Measurements from ENCODE around the gene HOGA1.
"Not testable (repeated sequence)": the region's sequence is repeated elsewhere in the genome, so short reads cannot be mapped to it uniquely, and the experiment has no call there.

The HOGA1 gene

DNA sequence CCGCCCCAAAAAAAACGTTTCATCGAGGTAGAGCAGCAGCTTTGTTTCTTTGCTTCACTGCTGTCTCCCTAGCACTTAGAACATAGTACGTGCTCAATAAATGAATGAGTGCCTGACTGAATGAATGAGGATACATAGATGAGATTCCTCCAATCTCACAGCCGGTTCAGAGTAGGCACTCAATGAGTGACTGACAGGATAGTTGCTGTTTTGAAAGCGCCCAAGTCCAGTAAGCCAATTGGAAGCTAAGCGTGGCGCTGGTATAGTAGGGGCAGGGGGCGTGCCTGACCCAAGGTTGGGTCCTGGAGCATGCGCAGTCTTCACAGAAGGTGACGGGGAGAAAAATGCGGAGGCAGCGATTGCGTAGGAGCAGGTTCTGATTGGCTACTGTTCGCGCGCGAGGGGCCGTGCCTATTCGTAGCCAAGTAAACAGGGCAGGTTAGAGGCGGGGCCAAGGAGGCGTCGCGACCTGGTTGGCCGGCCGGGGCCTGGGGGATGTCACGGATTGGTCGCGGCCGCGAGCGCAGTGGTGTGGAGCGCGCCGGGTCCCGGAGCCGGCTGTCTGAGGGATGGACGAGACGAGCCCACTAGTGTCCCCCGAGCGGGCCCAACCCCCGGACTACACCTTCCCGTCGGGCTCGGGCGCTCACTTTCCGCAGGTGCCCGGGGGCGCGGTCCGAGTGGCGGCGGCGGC lies 56.1 kb downstream of the HOGA1 start, which contains the start of gene PI4K2A:
TSS of gene PI4K2A (plus strand) at position 498 of the 694 bp plus-strand sequence. CDS start at position 570, 72 bp downstream.
- H3K36me3 ChIP-seq, result peaks cover 16% of the 10 kb centered on the region
- TF ChIP-seq, protein P1, sequence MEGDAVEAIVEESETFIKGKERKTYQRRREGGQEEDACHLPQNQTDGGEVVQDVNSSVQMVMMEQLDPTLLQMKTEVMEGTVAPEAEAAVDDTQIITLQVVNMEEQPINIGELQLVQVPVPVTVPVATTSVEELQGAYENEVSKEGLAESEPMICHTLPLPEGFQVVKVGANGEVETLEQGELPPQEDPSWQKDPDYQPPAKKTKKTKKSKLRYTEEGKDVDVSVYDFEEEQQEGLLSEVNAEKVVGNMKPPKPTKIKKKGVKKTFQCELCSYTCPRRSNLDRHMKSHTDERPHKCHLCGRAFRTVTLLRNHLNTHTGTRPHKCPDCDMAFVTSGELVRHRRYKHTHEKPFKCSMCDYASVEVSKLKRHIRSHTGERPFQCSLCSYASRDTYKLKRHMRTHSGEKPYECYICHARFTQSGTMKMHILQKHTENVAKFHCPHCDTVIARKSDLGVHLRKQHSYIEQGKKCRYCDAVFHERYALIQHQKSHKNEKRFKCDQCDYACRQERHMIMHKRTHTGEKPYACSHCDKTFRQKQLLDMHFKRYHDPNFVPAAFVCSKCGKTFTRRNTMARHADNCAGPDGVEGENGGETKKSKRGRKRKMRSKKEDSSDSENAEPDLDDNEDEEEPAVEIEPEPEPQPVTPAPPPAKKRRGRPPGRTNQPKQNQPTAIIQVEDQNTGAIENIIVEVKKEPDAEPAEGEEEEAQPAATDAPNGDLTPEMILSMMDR (IDR thresholded peaks at IDR 0.05; ENCODE audit: low read depth, low read length), result no peak
- no peaks in the 10 kb centered on the region for H3K27me3 ChIP-seq
- no peaks in the 10 kb centered on the region for H3K4me1 ChIP-seq
- peak within 1 kb of the TSS; percentile 88 for H3K4me3 ChIP-seq (ENCODE audit: low read depth, low read length)
- DNase-seq, result peak; percentile 99
- no peaks in the 10 kb centered on the region for H3K9me3 ChIP-seq

DNA sequence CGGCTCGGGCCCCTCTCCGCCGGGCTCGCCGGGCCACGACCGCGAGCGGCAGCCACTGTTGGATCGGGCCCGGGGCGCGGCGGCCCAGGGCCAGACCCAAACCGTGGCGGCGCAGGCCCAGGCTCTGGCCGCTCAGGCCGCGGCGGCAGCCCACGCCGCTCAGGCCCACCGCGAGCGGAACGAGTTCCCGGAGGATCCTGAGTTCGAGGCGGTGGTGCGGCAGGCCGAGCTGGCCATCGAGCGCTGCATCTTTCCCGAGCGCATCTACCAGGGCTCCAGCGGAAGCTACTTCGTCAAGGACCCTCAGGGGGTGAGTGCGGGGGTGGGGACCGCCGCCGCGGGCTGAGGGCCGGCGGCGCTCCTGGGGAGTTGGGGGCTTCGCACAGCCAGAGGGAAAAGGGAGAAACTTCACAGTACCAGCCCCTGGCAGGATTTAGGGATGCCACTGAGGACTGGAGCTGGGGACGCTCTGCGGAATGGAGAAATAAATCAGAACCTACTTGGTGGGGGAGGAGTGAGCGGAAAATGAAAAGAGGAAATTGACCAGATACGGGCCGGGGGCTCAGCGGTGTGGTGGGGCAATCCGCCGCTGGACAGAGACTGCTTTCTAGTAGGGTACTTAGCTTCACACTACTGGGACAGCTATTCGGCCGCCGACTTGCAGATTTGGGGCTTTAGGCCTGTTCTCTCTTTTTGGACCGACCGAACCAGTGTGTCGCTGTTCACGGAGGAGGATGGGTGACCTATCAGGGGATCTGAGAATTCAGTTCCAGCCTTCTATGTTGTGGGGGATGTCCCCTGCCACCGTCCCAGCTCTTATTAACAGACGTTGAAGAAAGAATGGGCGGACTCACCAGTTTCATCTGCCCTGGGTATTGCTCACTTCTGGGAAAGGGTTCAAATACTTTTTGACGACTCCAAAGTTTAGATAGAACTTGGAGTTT lies 57.0 kb downstream of the HOGA1 start:
- TF ChIP-seq, protein P1 (IDR thresholded peaks at IDR 0.05; ENCODE audit: low read depth, low read length), result no peak
- DNase-seq, result peak; percentile 50
- Histone ChIP-seq H3K4me3 (ENCODE audit: low read depth, low read length) (peak overlapping the region; percentile 88), H3K36me3 (peaks cover 16% of the 10 kb centered on the region), H3K4me1 (no peaks in the 10 kb centered on the region), H3K27me3 (no peaks in the 10 kb centered on the region), H3K9me3 (no peaks in the 10 kb centered on the region)

DNA sequence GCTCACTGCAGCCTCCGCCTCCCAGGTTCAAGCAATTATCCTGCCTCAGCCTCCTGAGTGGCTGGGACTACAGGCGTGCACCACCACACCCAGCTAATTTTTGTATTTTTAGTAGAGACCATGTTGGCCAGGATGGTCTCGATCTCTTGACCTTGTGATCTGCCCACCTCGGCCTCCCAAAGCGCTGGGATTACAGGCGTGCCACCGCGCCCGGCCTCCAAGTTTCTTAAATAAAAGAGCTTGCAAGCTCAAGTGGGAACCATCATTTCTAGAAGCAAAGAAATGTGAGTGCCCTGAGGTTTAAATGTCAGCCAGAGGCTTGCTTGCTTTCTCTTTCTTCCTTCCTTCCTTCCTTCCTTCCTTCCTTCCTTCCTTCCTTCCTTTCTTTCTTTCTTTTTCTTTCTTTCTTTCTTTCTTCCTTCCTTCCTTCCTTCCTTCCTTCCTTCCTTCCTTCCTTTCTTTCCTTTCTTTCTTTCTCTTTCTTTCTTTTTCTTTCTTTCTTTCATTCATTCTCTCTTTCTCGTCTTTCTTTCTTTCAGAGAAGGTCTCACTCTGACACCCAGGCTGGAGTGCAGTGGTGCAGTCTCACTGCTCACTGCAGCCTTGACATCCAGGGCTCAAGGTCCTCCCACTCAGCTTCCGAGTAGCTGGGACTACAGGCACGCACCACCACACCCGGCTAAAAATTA lies 58.4 kb downstream of the HOGA1 start:
- peaks cover 23% of the 10 kb centered on the region for H3K36me3 ChIP-seq
- not testable (repeated sequence) for H3K4me3 ChIP-seq (ENCODE audit: low read depth, low read length); H3K27me3 ChIP-seq; H3K4me1 ChIP-seq; DNase-seq; H3K9me3 ChIP-seq

DNA sequence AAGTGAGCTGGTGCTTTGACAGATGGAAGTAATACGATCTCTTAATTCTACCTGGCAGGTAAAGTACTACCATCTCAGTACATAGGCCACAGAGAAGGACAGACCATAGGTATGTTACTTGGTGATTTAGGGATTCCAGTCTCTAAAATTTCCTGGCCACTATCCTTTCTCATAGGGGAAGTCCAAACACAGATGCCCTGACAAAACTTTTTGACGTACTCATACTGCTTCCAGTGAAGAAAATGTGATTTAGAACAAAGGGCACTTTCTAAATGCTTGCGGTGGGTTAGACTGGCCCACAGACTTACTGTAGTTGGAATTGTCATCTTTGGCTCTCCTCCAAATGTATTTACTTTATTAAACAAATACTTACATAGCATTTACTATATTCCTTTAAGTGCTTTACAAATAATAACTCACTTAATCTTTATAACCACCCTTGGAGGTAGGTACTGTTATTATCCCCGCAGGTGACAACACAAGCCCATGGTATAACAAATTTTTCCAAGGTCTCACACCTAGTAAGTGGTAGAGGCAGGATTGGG lies 59.3 kb downstream of the HOGA1 start:
- no peaks in the 10 kb centered on the region for H3K9me3 ChIP-seq
- no peaks in the 10 kb centered on the region for H3K27me3 ChIP-seq
- peaks cover 23% of the 10 kb centered on the region for H3K36me3 ChIP-seq
- no peak overlapping the region for H3K4me3 ChIP-seq (ENCODE audit: low read depth, low read length)
- no peaks in the 10 kb centered on the region; the same call in 1 of the 2 replicates for H3K4me1 ChIP-seq
- DNase-seq, result no peak
- TF ChIP-seq, protein P1 (IDR thresholded peaks at IDR 0.05; ENCODE audit: low read depth, low read length), result no peak

DNA sequence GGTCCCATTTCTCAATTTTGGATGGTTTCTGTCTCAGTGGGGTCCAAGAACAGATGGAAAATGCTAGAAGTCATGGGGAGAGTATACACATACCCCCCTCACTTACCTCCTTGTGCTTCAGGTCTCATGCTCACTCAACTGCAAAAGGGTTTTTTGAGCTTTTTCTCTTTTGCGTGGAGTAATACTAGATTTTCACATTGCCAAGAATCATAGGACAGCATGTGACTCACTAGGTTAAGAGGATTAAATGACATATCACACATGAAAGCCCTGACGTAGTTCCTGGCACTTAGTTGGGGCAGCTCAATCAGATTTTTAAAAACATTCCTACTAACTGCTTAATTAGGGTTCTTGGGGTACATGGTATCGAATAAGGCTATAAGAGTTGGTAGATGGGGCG lies 60.7 kb downstream of the HOGA1 start:
- no peak for DNase-seq
- TF ChIP-seq, protein P1 (IDR thresholded peaks at IDR 0.05; ENCODE audit: low read depth, low read length), result no peak
- H3K27me3 ChIP-seq, result no peaks in the 10 kb centered on the region
- no peaks in the 10 kb centered on the region for H3K9me3 ChIP-seq
- peaks cover 25% of the 10 kb centered on the region for H3K36me3 ChIP-seq
- H3K4me1 ChIP-seq, result peaks cover 5% of the 10 kb centered on the region; the same call in 1 of the 2 replicates
- no peak overlapping the region for H3K4me3 ChIP-seq (ENCODE audit: low read depth, low read length)

DNA sequence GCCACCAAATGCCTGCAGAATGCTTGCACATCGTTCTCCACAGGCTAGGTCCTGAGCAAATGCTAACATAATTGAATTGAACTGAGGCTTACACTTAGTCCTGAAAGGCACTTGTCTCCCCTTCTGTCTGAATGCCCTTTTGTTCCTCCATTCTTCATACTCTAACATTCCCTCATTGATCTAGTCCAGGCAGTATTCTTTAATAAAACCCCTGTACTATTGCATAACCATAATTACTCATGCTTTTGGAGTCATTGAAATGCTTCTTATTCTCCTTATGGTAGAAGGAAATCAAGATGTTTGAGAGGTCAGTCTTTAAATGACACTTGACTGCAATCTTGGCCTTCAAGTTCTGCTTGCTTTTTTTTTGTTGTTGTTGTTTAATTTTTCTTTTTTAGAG lies 63.4 kb downstream of the HOGA1 start:
- Histone ChIP-seq H3K4me3 (ENCODE audit: low read depth, low read length) (no peak overlapping the region), H3K36me3 (peaks cover 46% of the 10 kb centered on the region), H3K4me1 (peaks cover 5% of the 10 kb centered on the region; the same call in 1 of the 2 replicates), H3K9me3 (no peaks in the 10 kb centered on the region), H3K27me3 (no peaks in the 10 kb centered on the region)
- DNase-seq, result no peak
- TF ChIP-seq, protein P1 (IDR thresholded peaks at IDR 0.05; ENCODE audit: low read depth, low read length), result no peak
